Central memory CD4-positive, alpha-beta T cell (primary cell): ENCODE measurements around the gene MINDY4B.
"Not testable (repeated sequence)": the region's sequence is repeated elsewhere in the genome, so short reads cannot be mapped to it uniquely, and the experiment has no call there.

Source experiments
- DNase-seq: peaks from one replicate; pipeline ENCODE4 v3.0.0; 2022

The MINDY4B gene

DNA sequence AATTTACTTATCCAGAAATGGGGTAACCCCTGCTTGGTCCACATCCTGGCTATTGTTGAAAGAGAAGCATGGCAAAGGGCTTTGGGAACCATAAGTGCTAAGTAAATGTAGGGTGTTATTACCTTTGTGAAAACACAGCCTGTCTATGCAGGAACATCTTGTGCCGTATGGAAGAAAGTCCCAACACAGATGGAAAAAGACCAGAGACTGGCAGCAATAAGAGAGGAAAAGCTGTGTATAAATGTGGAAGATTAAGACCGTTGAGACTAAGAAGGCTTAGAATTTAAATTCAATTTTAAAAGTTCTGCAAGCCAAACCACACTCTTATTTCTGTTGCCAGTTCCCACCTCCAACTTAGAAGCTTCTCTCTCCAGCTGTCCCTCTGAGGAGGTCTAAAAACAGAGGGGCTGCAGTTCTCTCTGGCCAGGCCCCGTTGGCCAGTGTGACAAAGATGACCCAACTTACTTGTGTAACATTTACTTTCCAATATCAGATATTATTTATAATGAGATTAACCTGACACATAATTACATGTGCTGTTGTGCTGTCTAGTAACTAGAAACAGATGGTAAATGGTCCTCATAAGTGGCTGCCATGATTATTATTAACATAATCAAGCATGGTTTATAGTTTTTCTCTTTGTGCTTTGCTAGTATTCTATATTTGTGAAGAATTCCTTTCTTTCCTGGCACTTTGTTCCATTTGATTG is 7.0 kb downstream of the MINDY4B start:
- DNase-seq: no peak

DNA sequence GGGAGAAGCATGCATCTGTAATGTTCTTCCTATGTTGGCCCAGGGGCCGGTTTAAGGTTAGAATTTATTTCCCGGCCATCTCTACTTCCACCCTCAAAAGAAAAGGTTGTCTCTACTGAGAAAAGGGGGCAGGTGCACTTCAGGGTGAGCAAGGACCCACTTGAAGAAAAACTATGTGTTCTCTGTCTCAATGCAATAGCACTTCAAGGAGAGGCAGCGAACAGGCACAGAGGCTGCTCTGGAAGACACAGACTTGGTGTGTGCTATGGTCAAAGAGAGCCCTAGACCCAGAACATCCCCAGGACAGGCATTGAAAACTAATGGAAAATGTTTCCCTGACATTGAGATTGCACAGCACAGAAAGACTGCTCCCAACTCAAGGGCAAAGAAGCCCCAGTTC is 7.6 kb downstream of the MINDY4B start:
- no peak for DNase-seq

DNA sequence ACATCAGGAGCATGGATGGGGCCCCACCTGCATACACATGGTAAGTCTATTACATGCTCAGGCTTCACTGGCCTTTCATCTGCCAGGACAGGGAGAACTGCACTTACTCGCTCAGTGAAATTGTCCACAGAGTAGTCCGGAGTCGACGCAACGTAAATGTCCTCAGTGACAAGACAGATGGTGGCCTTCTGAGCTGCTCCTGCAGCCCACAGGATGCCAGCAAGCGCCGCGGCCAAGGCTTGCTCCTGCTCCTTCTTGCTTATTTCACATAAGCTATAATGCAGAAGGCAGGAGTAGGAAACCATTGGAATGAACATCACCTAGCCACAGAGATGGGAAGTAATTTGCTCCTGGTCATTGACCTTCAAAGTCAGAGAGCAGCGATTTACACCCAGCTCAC is 14.4 kb downstream of the MINDY4B start:
- DNase-seq: no peak

GRCh38 chr3:150890295-150890694 is 14.9 kb downstream of the MINDY4B start:
- no peak for DNase-seq

DNA sequence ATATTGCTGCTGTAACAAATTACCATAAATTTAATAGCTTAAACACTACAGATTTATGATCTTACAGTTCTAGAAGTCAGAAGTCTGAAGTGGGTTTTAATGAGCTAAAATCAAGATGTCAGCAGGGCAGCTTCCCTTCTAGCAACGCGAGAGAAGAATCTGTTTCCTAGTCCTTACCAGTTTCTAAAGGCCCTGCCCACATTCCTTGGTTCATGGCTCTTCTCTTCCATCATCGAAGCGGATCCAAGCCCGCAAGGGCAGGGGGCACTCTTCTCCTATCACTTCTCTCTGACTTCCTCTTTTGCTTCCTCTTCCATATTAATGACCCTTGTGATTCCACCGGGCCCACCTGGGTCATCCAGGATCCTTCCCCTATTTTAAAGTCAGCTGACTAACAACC is 16.1 kb downstream of the MINDY4B start:
- no peak for DNase-seq

DNA sequence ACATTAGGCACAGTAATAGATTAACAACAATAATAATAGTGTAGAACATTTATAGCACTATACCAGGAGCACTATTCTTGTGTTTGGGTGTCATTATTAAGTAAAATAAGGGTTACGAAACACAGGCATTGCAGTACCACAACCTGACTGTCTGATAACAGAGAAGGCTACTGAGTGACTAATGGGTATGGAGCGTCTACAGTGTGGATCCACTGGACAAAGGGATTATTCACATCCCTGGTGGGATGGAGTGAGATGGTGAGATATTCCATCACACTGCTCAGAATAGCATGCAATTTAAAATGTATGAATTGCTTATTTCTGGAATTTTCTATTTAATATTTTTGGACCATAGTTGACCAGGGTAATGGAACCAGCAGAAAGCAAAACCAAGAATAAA is 18.2 kb downstream of the MINDY4B start:
- DNase-seq: no peak

GRCh38 chr3:150885535-150885934 is 19.7 kb downstream of the MINDY4B start:
- DNase-seq: no peak

GRCh38 chr3:150878996-150879575 is 26.2 kb downstream of the MINDY4B start:
- DNase-seq: no peak

DNA sequence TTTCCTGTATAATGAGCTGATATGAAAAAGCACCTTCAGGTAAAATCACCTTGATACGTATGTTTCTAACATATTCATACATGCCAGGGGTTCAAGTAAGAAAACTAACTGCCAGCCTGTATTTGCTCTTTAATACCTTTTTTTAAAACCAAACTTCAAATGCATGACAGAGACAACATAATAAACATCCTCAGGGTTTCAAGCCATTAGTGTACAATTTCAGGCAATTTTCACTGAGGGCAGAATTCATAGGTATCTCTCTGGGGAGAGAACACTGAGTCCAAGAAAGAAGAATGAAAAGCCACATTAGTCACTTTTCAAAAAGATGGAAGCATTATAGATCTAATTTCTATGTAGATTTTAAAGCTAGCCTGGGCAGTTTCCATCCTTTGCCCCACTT is 26.9 kb downstream of the MINDY4B start:
- no peak for DNase-seq

GRCh38 chr3:150877303-150877702 is 27.9 kb downstream of the MINDY4B start:
- DNase-seq: no peak

- no peak for DNase-seq
Observed at GRCh38 chr3:150876611-150877265, 28.5 kb downstream of the MINDY4B start.

DNA sequence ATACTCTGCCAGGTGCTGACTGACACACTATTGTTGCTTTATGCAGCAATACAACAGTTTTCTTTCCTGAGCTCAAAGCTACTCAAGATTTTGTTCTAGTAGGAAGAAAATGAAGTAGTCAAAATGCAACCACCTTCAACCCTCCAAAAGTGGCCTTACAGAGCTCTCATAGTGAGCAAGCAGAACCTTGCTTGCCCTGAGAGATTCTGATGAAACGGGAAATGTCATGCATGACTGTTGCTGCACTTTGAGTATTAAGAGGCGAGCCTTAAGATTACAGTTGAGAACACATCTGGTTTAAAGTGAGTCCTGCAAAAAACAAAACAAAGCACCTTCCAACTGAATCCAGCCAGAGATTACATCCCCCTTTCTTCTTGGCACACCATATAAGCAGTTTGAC is 29.7 kb downstream of the MINDY4B start:
- no peak for DNase-seq

DNA sequence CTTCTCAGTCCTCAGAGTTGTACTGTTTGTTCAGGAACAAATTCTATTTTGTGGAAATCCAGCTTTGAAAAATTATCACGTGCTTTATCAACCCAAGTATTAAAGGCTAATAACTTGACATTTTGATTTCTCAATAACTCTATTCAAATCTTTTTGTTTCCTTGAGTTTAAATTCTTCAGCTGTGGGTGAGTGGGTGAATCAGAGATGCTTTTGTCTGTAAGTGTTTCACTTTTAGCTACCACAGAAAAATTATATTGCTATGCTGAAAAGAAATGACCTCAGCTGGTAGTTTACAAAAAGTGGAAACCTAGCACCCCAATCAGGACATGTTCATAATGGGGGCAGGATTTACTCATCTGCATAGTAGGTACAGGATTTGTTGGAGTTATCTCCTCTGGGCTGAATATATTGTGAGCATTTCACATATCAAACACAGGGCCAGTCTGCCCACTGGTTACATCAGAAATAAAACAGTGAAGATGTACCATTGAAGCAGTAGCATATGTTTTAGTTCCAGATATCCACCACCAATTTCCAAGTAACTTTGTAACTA is 30.5 kb downstream of the MINDY4B start:
- no peak for DNase-seq

DNA sequence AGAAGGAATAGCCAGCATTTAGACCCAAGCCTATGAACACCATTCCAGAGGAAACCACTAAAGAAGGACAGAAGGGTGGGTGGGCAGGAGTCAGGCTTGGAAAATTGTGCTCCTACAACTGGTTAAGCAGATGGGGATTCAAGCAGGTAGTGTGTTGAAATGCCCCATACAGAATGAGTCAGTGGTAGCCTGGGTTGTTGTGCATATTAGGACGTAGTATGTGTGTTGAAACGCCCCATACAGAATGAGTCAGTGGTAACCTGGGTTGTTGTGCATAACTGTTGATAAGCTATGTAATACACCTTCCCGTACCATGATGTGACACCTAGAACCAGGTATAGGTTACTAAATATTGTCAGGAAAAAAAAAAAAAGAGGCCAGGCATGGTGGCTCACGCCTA is 34.0 kb downstream of the MINDY4B start:
- no peak for DNase-seq

DNA sequence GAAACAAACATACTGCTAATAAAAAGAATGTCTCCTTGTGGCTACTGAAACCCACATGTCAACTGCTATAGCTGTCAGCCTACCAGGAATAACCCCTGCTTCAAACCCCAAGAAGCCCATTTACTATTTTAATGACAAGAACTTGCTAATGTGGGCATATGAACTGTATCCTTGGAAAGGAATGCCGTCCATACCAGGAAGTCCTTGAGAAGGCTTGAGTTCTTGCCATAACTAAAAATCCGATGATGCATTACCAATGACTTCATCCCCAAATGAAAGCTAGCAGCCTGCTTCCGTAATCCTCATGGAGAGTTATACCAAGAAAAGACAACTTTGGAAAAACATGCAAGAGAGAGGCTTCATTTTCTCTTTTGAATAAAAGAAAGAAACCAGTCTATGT is 34.8 kb downstream of the MINDY4B start:
- no peak for DNase-seq

- DNase-seq: no peak
Observed at GRCh38 chr3:150868282-150868681, 37.0 kb downstream of the MINDY4B start.

DNA sequence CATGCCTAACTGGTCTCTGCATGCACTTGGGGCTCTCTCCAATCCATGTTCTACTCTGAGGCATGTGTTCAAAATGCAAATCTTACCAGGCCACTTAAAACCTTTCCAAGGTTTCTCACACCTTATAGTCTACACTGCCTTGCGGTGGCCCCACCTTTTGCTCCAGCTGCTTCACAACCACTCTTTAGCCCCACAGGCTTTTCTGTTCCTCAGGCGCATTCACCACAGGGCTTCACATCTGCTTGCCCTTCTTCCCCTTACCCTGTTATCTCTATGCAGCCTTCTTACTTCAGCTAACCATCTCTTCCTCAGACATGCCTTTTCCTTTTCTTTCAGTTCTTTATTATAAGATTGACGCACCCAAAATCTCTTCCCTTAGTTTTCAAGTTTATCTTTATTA is 37.8 kb downstream of the MINDY4B start:
- no peak for DNase-seq

DNA sequence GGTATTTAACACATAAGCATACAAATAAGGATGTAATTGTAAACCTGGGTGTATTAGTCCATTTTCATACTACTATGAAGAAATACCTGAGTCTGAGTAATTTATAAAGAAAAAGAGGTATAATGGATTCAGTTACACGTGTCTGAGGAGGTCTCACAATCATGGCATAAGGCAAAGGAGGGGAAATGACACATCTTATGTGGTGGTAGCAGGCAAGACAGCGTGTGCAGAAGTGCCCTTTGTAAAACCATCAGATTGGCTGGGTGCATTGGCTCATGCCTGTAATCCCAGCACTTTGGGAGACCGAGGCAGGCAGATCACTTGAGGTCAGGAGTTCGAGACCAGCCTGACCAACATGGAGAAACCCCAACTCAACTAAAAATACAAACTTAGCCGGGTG is 41.3 kb downstream of the MINDY4B start:
- DNase-seq: not testable (repeated sequence)

- no peak for DNase-seq
Observed at GRCh38 chr3:150861851-150862250, 43.4 kb downstream of the MINDY4B start.

GRCh38 chr3:150857936-150858335 is 47.3 kb downstream of the MINDY4B start:
- DNase-seq: not testable (repeated sequence)

GRCh38 chr3:150850191-150850590 is 55.0 kb downstream of the MINDY4B start:
- no peak for DNase-seq

- DNase-seq: no peak
Observed at GRCh38 chr3:150848864-150849263, 56.4 kb downstream of the MINDY4B start.

GRCh38 chr3:150847433-150847832 is 57.8 kb downstream of the MINDY4B start:
- DNase-seq: no peak

DNA sequence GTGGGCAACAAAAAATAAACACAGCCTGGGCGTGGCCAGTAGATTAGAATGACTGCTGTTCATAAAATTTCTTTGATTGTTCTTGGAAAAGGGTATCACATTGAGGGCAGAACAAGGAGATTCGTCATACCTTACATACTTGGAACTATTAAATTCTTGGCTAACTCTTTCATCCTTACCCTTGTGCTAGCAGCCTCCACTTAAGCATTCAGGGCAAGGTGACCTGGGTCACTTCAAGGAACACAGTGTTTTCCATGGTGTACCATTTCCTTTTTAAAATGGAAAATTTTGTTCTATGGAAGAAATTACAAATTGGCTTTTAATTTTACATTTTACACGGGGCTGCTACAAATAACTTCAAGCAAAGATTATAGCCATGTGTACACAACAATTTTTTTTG is 60.8 kb downstream of the MINDY4B start:
- no peak for DNase-seq
